ENCODE data around the gene C1D.

C1D gene

DNA sequence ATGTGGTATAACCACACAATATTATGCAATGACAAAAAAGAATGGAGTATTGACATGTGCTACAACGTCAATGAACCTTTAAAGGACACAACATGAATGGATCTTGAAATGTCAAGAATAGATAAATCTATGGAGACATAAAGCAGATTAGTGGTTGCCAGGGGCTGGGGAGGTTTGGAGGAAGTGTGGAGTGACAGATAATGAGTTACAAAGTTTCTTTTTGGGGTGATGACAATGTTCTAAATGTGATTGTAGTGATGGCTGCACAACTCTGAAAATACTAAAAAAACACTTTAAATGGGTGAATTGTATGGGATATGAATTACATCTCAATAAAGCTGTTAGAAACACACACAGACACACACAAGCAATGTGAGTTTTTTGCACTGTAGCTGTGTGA, 37.4 kb upstream of the C1D start:
- TF ChIP-seq, protein P1, sequence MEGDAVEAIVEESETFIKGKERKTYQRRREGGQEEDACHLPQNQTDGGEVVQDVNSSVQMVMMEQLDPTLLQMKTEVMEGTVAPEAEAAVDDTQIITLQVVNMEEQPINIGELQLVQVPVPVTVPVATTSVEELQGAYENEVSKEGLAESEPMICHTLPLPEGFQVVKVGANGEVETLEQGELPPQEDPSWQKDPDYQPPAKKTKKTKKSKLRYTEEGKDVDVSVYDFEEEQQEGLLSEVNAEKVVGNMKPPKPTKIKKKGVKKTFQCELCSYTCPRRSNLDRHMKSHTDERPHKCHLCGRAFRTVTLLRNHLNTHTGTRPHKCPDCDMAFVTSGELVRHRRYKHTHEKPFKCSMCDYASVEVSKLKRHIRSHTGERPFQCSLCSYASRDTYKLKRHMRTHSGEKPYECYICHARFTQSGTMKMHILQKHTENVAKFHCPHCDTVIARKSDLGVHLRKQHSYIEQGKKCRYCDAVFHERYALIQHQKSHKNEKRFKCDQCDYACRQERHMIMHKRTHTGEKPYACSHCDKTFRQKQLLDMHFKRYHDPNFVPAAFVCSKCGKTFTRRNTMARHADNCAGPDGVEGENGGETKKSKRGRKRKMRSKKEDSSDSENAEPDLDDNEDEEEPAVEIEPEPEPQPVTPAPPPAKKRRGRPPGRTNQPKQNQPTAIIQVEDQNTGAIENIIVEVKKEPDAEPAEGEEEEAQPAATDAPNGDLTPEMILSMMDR (IDR thresholded peaks at IDR 0.05; ENCODE audit: low read depth, low read length), result no peak
- H3K4me3 ChIP-seq (ENCODE audit: low read depth, low read length), result no peak overlapping the region

DNA sequence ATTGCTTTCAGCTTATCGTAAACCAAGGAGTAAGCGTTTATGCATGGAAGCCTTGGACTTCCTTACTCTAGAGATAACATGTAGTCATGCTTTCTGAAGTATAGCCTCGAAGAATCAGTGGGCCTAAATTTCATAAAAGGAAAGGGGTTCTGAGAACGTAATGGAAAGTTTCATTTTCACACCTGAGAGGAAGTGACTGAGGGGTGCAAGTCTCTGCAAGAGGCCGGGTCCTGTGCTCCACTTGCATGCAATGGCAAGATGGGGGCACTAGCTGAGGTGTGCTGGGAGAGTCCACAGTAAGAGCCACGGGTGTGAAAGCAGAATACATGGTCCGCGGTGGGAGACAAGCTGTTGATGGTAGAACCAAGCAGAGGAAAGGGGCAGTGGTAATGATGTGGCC, 36.5 kb upstream of the C1D start:
- TF ChIP-seq, protein P1 (IDR thresholded peaks at IDR 0.05; ENCODE audit: low read depth, low read length), result no peak

DNA sequence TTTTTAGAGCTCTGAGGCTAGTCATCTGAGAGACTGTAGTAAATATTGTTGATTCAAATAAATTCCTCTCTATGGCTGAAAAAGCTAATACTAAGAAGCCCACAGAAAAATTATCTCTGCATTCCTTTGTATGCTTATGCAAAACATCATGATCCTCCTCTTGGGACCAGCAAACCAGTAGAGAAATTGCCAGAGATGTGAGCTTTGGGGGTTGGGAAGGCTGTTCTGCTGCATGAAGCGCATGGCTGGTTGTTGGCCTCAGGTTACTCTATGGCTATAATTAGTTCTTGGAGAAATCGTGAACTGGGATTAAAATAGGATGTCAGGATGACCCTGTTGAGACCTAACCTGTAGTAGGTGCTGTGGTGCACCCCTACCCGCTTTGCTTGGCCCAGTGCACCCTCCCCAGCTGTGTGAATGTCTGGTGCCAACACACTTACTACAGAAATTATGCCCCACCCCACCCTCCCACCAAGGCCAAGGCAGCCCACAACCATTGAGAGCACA, 35.5 kb upstream of the C1D start:
- no peak overlapping the region for H3K4me3 ChIP-seq (ENCODE audit: low read depth, low read length)
- TF ChIP-seq, protein P1 (IDR thresholded peaks at IDR 0.05; ENCODE audit: low read depth, low read length), result no peak

More for the DNA sequence above, 36.5 kb upstream of the C1D start:
- H3K4me3 ChIP-seq (ENCODE audit: low read depth, low read length), result no peak overlapping the region

DNA sequence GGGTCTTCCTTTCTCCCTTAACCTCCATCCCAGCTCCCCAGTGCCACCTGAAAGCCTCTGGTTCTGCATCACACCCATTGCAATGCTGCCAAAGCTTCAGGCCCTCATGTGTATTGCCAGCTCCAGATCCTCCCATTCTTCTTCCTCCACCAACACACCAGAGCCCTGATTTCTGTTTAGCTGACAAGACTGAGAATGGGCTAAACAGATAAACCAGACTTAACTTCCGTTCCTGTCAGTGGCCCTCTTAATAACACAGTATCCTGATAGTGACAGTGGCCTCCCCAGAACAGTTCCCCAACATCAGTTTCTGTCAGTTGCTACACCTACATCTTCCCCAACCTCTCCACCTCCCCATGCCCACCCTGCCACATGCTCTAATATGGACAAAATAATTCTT, 31.3 kb upstream of the C1D start:
- no peak overlapping the region for H3K4me3 ChIP-seq (ENCODE audit: low read depth, low read length)
- TF ChIP-seq, protein P1 (IDR thresholded peaks at IDR 0.05; ENCODE audit: low read depth, low read length), result no peak

DNA sequence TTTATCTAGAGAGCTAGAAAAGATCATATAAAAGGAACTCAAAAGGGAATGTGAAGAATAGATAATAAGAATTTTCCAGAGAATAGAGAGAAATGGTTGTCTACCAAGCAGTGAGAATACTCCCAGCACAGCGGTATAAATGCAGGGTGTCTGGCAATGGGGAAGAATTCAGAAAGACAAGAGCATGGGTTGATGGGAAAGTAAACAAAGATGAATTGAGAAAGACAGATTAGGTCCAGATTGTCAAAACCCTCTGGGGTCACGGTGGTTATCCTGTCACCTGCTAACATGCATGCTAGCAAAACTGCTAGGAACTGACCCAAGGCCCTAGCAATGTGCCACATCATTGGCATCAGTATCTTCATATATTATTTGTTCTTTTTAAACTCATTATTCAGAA, 30.8 kb upstream of the C1D start:
- TF ChIP-seq, protein P1 (IDR thresholded peaks at IDR 0.05; ENCODE audit: low read depth, low read length), result no peak
- H3K4me3 ChIP-seq (ENCODE audit: low read depth, low read length), result no peak overlapping the region

DNA sequence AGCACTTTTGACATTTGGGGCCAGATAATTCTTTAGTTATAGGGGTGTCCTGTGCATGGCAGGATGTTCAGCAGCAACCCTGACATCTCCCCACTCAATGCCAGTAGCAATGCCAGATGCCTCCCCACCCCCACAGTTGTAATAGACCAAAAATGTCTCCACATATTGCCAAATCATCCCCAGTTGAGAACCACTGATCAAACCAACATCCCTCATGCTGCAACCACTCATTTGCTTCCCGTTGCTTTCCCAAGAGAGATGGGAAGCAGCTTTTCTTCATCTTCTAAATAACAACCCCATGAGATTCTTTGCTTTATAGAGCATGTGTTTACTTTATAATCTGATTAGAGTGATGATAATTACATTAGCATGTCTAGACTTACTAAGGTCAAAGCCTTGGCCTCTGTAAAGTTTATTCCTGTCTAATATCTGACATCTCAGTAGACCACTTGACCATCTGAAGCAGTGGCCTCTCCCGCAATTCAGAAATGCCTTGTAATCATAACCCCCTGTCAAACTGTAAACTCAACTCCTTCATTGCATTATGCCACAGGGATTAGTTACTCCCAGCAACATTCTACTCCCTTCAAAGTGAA, 28.7 kb upstream of the C1D start:
- TF ChIP-seq, protein P1 (IDR thresholded peaks at IDR 0.05; ENCODE audit: low read depth, low read length), result no peak
- H3K4me3 ChIP-seq (ENCODE audit: low read depth, low read length), result no peak overlapping the region

DNA sequence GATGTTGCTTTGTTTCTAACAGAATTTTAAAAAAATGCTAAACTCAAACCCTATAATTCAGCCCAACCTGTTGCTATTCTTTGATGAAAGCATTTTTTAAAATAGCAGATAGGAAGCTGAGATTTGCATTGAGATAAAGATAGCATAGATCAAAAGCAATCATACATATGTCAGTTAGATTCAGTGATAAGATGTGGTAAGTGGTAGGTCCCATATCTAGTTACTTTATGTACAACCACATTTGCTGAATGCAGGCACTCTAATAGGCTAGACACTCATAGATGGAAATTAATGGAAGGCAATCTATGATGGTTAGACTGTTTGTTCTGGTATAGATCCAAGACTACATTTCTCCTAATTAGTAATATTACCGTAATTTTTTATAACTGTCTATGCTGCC, 27.2 kb upstream of the C1D start:
- TF ChIP-seq, protein P1 (IDR thresholded peaks at IDR 0.05; ENCODE audit: low read depth, low read length), result no peak

More for the DNA sequence above, 27.2 kb upstream of the C1D start:
- H3K4me3 ChIP-seq (ENCODE audit: low read depth, low read length), result no peak overlapping the region
